Measurements from ENCODE around the gene ABCD3.

Gene ABCD3

DNA sequence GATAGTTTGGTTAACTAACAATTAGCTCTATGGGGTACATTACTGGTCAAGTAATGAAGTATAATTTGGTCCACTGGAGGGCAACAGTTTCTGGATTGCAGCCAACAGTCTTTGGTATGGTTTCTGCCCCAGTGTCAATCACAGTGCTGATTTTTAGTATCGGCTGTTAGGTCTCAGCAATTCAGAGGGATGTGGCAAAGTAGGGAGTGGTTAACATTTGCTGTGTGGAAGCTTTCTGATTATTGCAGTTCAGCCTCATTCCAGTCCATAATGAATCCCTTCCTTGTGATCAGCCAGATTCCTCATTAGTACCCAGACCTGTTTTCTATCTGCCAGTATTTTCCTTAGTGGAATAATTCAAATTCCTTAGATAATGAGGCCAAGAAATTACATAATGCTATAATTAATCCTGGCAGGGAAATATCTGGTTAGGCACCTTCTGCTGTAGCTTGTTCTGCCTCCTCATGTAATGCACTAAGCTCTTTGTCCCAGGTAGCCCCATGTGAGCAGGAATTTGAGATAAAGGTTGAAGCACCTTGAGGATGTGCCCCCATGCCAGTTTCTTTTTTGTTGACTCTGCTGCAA is 109.3 kb downstream of the ABCD3 start:
- DNase-seq (ENCODE audit: low read depth in 2 of 2) = no peak

DNA sequence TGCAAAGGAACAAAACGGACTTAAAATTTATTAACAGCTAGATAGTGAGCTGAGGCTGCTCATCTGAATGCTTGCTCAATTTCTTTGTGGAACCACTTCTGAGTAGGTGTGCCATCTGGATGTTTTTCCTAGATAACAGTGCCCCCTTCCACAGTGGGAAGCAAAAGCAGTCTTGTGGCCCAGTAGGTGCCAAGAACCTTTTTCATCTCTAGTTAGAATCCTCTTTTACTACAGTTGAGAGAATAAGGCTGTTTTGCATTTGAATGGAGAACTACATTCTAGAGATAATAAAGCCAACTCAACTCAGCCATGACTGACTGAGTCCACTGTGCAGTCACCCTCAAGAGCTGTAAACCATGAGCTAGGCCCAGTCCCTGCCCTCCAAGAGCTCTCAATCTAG is 110.1 kb downstream of the ABCD3 start:
- no peak for DNase-seq (ENCODE audit: low read depth in 2 of 2)

DNA sequence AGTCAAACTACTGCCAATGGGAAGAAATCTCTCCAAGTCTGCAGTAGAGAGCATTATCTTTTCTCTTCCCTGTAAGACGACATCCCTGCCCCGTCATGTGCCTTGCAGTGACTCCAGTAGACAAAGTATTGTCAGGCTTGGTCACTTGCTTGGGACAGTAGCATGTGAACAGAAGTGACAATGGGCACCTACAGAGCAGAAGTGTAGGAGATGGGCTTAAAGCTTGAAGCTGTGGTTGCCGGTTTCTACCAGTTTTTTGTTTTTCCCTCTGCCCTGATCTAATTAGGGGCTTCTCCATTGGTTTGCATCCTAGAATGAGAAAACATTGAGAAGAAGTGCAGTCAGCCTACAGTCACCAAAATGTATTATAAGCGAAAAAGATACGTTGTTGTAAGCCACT is 110.6 kb downstream of the ABCD3 start:
- no peak for DNase-seq (ENCODE audit: low read depth in 2 of 2)

DNA sequence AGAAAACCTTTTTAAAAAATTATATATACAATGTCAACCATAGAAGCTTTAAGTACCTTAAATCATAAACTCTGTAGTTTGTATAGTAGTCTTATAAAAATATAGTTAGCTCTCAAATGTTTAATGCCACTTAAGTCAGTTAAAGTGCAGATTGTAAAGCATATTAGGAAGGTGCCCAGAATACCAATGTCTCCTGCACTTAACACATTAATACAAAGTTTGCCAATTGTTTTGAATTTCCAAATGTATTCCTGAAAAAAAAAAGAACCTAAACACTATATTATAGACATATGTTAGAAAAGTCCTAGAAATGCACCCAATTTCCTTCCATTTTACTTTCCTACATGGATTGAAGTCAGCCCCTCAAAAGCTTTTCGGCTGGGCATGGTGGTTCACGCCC is 111.2 kb downstream of the ABCD3 start:
- no peak for DNase-seq (ENCODE audit: low read depth in 2 of 2)

DNA sequence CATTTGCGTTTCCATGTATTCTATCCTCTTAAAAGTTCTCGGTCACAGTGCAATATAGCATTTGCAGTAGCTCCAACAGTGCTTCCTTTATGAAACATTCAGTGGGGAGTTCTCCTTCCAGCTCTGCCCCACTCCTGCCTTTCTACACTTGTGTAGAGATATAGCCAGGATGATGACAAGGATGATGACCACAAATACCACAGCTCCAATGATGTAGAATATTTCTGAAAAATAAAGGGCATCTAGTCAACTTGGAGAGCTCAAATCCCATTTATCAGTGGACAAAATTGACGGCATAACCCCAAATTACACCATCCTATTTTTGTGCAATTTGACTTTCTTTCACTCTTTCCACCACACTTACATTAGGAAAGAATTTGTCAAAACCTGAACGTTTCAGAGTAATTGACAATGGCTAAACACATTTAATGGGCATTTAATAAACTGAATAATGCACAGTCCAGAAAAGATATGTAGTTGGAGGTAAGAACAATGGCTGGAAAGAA is 112.2 kb downstream of the ABCD3 start:
- DNase-seq (ENCODE audit: low read depth in 2 of 2) = no peak

DNA sequence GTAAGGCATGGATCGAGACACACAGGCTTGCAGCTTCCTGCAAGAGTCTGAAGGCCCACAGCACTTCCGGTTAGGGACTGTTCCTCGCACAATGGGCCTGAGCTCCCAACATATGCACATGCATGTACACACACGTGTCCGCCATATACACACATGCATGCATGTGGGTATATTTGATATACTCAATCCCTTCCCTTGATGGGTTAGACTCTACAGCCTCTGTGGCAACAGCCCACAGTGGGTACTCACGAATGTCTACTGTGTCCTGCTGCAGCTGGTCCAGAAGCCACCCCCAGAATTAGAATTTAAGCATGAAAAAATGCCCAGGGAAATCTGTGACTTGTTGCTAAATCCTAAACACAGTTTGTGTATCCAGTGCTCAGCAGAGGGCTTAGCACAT is 113.5 kb downstream of the ABCD3 start:
- no peak for DNase-seq (ENCODE audit: low read depth in 2 of 2)

DNA sequence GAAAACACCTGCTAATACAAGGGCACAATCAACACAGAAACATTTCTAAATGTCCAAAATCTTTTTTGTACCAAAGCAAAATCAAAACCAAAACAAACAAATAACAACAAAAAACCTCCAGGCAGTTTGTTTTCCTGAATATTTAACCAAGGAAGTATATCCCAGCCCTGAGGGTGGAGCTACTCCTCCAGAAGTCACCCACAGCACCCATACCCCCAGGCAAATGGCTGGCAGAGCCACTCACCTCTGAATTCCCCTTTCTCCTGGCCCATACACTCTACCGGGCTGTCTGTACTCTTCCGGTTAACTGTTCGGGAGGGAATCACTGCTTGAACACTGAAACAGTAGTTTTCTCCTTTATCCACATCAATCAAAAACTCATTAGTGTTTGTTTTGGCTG is 113.9 kb downstream of the ABCD3 start:
- no peak for DNase-seq (ENCODE audit: low read depth in 2 of 2)

DNA sequence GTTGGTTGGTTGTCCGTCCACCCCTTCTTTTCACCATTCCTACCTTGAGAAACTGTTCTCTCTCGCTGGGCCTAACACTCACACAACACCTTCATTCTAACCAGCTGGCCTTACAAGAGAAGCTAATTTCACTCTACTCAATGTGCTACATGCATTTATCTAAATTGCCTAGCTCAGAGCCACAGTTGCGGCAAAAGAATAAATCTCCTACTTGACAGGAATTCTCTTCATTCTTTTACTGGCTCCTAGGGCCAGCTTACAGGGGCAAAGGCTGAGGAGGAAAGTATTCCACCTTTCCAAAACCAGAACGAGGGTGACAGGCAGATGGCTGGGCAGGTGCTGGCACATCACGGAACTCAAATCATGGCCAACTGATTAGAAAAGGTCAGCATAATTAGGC is 116.9 kb downstream of the ABCD3 start:
- DNase-seq (ENCODE audit: low read depth in 2 of 2) = no peak

DNA sequence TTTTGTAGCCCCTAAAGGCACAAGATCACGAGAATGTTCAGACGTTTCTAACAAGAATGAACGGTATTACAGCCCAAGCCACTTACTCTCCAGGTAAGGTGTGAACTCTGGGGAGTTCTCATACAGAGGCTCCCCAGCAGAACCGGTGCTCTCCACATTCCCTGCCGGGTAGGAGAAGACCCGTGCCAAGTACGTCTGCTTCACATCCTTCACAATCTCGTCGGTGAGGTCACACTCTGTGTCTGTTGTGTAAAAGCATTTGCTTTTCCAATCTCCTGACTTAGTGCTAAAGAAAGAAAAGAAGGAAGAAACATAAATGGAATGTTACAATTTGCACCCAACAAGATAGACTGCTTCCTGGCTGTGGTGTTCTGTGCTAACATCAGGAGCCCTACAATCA is 117.7 kb downstream of the ABCD3 start:
- no peak for DNase-seq (ENCODE audit: low read depth in 2 of 2)

DNA sequence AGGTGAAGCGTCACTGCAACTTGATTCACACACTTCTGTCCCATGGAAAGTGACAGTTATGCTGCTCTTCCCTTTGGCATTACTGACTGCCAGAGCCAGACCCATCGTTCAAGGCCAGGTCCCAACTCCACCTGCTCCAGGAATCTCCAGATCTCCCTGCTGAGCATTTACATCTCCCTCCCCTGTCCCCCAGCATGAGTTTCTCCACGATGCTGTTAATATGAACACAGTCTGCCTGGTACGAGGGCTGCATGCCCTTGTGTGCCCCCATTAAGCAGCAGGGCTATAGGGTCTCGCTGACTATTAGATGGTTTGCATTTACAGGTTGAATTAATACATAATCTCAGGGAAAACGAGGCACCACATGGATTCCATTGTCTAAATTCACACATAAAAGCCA is 119.1 kb downstream of the ABCD3 start:
- DNase-seq (ENCODE audit: low read depth in 2 of 2) = no peak

DNA sequence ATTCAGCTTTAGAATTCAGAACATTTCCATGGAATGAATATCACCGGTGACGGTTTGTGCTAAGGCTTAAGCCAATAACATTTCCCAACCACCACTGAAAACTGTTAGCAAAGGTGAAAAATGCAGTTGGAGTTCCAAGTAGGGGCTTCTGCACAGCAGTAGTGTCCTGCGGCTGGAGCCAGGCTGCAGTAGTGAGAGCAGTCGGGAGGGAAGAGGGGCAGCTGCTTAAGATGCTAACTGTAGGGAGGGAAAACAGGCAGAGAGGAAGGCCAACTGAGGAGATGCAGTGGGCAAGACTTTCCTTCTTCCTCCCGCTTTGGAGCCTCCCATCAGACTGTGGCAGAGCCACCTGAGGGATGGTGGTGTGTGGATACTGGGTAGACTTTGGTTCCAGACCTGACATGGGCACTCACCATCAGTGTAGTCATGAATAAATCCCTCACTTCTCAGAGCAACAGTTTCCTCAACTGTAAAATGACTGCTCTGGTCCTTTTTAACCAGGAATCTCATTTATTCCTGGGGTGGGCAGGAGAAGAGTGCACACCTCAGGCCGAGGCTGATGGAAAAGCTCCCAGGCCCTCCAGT is 120.1 kb downstream of the ABCD3 start:
- no peak for DNase-seq (ENCODE audit: low read depth in 2 of 2)

DNA sequence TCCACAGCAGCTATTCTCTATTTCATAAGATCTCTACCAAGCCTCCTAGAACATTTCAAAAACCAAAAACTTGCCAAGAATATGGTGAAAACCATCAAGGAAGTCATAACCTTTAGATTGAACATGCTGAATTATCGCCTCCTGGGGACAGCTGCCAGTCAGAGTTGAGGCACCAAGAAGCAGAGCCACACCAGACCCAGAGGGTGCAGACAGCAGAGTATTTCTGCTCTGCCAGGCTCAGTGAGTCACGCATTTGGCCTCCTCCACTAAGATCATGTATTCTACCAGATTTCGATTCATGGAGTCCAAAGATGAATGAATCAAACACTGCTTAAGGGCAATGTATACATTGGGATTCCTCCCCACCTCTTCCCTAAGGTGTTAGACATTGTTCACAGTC is 121.3 kb downstream of the ABCD3 start:
- no peak for DNase-seq (ENCODE audit: low read depth in 2 of 2)

DNA sequence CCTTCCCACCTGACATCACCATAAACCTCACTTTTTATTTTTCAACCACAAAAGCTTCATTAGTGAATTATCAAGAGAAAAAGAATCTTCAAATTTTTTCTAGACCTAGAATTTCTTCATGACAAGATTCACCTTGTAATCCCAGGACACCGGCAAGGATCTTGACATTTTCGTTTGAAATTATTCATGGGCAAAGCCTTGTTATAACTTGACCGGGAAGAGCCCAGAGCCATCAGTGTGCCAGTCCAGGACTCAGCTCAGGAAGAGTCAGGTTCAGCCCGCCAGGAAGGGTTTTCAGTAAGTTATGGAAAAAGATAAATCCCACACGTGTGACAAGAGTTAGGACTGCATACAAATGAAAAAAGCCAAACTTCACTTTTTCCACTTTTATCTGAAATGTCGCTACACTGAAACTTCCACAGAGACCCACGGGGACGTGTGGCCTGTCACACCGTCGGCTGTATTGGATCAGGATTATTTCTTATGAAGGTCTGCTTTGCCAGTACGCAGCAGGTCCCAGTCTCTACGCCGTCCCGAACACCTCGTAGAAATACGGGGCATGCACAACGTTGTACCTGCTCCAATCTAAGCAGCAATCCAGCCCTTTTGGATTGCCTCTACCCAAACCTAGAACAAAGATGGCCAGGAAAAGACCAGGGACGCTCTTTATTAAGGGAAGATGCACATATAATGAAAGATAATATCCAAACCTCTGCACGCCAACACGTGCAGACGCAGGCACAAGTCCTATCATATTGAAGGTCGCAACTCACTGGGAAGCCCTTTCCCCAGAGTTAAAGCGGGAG is 122.5 kb downstream of the ABCD3 start:
- DNase-seq (ENCODE audit: low read depth in 2 of 2) = no peak

DNA sequence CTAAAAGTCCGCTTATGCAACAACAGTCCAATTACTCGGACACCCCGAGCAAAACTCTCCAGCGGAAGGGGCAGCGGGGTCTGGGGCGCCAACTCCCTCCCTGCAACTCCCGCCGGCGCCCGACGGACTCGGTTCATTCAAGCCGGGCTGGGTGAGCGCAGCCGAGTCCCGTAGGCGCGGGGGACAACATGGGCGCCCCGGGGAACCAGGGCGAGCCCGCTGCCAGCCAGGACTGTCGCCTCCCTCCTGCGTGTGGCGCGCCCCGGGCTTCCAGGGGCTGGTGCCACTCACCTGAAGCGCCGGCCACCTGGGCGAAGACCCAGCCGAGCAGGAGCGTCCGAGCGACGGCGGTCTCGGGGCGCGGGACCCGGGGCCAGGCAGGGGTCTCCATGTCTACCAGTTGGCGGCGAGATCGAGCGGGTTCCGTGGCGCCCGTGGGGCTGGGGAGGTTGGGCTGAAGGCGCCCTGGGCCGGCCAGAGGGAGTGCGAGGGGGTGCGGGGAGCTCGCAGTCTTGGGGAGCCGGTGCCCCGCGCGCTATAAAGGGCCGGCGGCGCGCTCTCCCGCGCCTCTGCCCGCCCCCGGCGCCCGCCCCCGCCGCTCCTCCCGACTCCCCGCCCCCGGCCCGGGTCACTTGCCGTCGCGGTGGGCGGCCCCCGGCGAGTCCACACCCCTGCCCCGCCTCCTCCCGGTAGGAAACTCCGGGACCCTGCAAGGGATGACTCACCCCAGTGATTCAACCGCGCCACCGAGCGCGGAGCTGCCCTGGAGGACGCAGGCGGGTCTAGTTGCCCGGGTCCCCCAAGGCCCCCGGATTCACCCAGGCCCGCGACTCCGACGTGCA is 123.3 kb downstream of the ABCD3 start, which contains the start of gene F3:
Gene F3 (minus strand): TSS at position 514 of the 842 bp plus-strand sequence. CDS start 123 bp downstream, at position 391.
- peak in 1 of 2 donors; percentile 65 for DNase-seq (ENCODE audit: low read depth in 2 of 2)

DNA sequence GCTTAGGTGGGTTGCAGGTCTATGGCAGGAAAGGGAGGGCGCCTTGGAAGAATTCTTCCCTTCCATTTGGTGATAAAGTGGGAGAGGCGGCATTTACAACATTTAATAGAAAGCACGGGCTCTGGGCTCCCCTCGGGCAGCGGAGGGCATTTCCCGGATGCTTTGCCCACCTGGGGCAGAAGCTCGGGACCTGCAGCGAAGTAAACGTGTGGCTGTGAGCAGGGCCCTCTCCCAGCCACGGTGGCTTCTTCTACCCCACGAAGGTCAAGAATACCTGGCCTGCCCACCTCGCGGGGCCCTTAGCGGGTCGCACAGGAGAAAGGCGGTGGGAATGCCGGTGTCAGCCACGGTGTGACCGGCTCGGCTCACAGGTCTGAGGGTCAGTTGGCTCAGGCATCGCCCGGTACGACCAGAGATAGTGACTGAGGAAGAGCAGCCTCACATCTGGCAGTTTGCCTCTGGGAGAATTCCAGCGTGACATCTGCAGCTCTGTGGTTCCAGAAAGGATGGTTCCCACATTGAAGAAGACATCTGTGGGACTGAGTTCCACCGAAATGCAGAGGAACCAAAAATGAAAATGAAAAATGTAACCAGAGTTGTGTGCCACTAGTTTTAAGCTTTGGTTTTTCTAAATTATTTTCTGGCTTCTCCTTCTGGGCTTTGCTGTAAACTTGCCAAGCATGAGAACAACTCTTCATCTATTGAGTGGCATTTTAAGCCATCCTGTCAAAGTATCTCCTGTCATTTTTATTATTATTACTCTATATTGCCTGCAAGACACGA is 124.1 kb downstream of the ABCD3 start:
- DNase-seq (ENCODE audit: low read depth in 2 of 2) = no peak

DNA sequence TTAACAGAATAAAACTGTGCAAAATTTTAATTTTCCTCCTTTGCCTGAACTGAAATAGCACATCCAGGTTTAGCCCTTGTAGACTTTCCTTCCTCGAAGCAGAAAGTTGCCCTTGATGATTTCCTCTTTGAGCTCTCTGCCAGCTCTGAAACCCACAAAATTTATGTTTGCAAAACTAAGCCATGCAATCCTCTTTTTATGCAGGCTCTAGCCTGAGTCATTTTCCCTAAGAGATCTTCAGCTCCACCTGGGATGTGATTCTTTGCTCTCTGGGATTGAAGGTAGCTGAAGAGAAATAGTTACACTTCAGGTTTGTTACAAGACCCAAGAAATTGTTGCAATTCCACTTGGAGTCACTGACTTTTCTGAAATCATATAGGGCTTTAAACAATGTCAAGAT is 124.8 kb downstream of the ABCD3 start:
- DNase-seq (ENCODE audit: low read depth in 2 of 2) = no peak

DNA sequence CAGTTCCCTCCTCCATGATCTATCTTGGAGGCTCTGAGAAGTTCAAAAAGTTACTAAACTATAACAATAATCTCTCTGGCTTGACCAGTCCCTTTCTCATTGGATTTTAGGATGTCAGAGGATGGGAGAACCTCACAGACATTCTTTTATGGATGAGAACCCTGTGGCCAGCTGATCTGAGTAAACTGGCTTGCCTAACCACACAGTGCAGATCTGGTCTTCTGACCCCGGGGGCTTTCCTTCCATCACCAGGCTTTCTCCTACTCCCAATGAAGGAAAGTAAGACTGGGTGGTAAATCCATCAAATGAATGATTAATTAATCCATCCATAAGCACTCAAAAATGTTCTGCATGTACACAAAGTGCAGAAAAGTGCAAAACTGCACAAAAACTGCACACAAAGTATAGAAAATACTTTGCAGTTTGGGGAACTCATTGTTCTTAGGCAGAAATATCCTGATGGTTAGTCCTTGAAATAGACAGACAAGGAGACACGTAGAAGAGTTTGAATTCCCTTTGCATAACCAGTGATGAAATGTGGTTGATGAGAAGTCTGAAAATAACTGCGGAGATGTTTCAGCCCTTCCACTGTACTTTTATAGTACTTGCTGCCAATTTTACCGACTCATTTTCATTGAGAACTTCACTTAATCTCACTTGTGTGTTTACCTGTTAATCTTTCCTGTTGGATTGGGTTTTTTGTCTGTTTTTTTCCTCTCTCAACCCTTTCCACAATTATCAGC is 125.9 kb downstream of the ABCD3 start:
- DNase-seq (ENCODE audit: low read depth in 2 of 2) = no peak

DNA sequence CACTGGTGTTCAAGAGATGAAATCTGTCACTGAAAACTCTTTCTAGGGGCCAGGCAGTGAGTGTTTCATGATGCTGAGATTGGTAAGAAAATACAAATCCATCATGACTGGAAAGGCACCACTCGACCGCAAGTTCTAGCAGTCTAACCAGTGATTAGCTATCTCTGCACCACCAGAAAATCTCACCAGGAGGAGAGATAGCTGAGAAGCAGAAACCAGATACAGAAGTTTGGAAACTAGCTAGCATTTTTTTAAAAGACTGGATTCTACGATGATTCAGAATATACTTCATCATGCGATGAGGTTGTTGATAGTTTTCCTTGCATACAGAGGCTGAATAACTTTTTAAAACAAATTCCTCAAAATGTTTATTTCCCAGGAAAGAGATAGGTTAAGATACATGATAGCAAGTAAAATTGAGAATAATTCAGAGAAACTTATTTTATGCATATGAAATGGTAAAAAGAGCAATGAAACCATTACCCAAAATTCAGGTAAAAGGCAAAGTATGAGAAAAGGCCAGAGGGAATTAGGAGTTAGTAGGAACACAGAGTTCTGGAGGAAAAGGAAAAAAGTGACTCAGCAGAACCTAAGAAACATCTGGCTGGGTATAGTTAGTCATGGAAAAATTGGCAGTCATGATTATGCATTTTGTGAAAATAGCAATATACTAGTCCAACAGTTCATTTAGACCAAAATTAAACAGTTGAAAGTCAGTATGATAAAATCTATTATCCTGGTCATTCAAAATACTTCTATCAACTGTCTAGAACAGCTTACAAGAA is 126.7 kb downstream of the ABCD3 start:
- DNase-seq (ENCODE audit: low read depth in 2 of 2) = no peak

DNA sequence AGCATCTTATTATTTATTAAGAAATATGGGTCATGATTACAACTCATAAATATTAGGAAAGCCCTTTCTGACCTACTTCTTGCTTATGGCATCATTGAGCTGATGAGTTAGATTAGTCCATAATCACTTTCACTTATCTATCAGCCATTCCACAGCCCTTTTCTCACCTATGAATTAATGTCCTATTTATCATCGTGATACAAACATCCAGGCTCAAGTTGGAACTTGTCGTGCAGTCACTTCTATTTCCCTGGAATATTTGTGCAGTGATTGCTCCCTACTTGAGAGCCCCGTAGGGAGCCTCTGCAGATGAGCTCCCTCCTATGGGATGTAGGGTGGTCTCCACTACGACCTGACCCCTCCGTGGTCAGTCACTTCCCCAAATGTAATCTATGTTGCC is 131.5 kb downstream of the ABCD3 start:
- no peak for DNase-seq (ENCODE audit: low read depth in 2 of 2)

DNA sequence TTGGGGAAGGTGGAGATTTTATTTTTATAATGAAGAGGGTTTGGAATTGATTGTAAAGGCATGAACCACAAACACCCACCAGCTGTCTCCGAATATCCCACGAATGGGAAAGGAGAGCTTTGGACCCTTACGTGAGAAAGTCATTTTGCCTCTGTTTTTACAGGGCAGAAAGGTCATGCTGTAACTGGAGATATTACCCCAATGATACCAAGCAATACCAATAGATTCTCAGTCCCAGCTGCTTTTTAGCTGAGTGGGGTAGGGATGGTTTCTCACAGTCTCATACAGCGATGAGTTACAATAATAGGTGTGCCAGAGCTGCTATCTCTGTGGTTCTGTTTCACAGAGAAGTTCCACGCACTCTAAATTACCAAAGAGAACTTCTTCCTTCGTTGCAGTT is 132.2 kb downstream of the ABCD3 start:
- DNase-seq (ENCODE audit: low read depth in 2 of 2) = no peak
